GM11168 (cell line): ENCODE data around the gene SLC15A3.
"Not testable (repeated sequence)": the region's sequence is repeated elsewhere in the genome, so short reads cannot be mapped to it uniquely, and the experiment has no call there.

ENCODE experiments used
- in situ Hi-C: fragments of 300-500 bp; cut with MboI; formaldehyde crosslinking; loops from one replicate; pipeline ENCODE4 v1.12.0; 2022; ENCODE audit warnings: low sequenced_read_pairs; ENCODE audit not compliant: unreplicated experiment

SLC15A3 gene

GRCh38 chr11:60977836-60978235 lies 25.9 kb upstream of the SLC15A3 start:
- in situ Hi-C loops, result no loop called here

GRCh38 chr11:60977224-60977623 lies 25.2 kb upstream of the SLC15A3 start:
- in situ Hi-C loops, result no loop called here

- in situ Hi-C loops, result no loop called here
These were observed 22.8 kb upstream of the SLC15A3 start for GRCh38 chr11:60974726-60975125.

- in situ Hi-C loops, result not testable (repeated sequence)
These were observed 22.3 kb upstream of the SLC15A3 start for GRCh38 chr11:60974316-60974715.

DNA sequence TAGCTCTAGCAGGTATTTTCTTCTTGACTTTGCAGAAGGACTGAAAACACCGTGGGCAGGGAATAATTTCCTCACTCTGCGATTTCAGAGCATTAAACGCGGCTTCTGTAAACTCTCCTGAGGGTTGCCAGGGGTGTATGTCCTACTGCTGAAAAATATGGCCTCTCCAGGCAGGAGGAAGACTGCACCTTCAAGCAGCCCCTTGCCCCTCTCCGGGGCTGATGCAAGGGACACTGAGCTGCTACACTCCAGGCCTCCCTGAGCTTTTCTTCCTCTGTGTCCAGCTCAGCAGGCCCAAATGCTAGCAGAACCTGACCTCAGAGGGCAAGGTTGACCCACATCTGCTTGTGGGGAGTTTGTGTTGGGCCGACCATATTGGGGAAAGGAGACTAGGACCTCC lies 21.7 kb upstream of the SLC15A3 start:
- in situ Hi-C loops, result no loop called here

DNA sequence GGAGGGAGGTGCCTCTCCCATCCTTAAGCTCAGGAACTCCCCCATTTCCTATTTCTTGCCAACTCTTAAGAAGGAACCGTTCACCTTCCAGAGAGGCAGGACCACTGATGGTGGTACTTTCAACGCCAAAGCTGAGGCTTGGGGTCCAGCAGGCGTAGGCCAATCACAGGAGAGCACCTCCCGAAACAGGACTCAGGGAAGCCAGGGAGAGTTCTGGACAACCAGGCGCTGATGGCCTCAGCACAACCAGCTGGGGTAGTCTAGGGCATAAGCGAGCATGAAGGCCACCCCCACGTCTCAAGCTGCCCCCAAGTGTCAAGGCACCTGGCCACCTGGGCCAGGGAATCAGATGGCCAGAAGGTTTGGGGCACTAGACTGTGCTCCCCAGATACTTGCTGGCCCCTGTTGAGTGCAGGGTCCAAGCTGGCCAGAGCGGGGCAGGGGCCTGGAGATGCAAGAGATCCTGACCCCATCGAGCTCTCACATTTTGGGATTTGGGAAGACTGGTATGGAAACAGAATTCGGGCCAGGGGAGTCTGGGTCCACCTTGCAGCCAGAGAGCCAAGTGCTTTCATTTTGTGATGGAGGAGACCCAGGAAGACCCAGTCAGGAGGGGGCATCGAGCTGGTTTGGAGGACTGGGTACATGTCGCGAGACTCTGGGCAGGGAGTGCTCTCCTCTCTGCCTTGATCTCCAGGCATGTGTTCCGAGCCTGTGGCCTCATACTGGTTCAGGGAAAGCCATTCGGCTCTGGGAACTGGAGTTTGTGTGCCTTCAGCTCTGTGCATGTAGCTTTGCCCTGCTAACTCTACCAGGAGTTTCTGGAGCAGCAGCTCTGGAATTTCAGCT lies 20.4 kb upstream of the SLC15A3 start:
- in situ Hi-C loops, result no loop called here

- in situ Hi-C loops, result no loop called here
These were observed 19.5 kb upstream of the SLC15A3 start, which contains the start of gene CD6 for GRCh38 chr11:60971520-60971919. CD6 (plus strand) TSS chr11:60971680; CDS start chr11:60971866, 186 bp downstream.

GRCh38 chr11:60970890-60971289 lies 18.9 kb upstream of the SLC15A3 start:
- in situ Hi-C loops, result no loop called here

GRCh38 chr11:60970369-60970774 lies 18.4 kb upstream of the SLC15A3 start:
- in situ Hi-C loops, result no loop called here

GRCh38 chr11:60968223-60968622 lies 16.2 kb upstream of the SLC15A3 start:
- in situ Hi-C loops, result loop anchor here (5.0 kb wide), 1 partner anchor 159 kb away; no protein-coding TSS in a partner anchor

GRCh38 chr11:60966890-60967289 lies 14.9 kb upstream of the SLC15A3 start:
- in situ Hi-C loops, result loop anchor here (5.0 kb wide), 1 partner anchor 160 kb away; no protein-coding TSS in a partner anchor

- in situ Hi-C loops, result loop anchor here (5.0 kb wide), 1 partner anchor 162 kb away; no protein-coding TSS in a partner anchor
These were observed 12.8 kb upstream of the SLC15A3 start for GRCh38 chr11:60964801-60965200.

DNA sequence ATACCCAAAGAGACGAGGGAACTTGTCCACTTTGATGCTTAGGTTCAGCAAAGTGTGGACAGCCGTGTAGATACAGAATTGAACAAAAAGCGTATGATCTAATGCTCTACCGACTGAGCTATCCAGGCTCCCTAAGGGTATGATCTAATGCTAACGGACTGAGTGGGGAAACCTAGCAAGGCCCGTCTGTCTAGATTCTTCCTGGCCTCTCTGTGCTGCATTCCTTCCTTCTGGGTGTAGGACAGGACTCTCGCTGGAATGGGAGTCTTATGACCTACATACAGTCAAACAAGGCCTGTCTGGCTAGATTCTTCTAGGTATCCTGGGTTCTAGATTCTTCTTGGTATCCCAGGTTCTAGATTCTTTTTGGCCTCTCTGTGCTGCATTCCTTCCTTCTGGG lies 8.4 kb upstream of the SLC15A3 start:
- in situ Hi-C loops, result no loop called here

- in situ Hi-C loops, result no loop called here
These were observed 7.5 kb upstream of the SLC15A3 start for GRCh38 chr11:60959431-60959830.

DNA sequence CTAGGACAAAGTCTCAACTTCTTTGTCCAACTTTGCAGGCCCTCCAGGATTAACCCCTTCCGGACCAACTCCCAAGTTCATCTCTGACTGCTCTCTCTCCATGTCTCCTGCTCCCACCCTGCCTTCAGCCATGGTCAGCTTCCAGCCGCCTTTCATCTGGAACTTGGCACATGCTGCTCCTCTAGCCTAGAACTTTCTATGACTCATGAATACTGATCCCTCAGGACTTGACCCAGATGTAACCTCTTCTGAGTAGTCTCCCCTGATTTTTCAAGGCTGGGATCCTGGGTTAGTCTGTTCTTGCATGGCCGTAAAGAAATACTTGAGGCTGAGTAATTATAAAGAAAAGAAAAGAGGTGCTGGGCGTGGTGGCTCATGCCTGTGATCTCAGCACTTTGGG lies 5.2 kb upstream of the SLC15A3 start:
- in situ Hi-C loops, result no loop called here

DNA sequence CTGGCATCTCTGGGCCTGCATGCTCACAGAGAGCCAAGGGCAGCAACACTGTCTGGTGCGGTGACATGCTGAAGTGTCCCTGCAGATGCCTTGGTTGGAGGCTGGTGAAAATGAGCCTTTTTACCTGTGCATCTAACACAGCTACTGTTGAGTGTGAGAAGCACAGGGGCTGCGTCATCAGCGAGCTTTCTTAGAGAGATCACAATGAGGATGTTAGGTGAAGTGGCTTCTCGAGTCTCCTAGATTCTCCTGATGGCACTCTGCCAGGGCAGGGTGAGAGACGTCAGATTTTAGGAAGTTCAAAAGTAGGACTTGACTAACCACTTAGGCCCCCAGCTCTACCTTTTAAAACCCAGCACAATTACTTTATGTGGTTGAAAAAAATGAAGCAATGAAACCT lies 3.6 kb upstream of the SLC15A3 start:
- in situ Hi-C loops, result no loop called here

- in situ Hi-C loops, result no loop called here
These were observed 2.4 kb upstream of the SLC15A3 start for GRCh38 chr11:60954421-60954820.

DNA sequence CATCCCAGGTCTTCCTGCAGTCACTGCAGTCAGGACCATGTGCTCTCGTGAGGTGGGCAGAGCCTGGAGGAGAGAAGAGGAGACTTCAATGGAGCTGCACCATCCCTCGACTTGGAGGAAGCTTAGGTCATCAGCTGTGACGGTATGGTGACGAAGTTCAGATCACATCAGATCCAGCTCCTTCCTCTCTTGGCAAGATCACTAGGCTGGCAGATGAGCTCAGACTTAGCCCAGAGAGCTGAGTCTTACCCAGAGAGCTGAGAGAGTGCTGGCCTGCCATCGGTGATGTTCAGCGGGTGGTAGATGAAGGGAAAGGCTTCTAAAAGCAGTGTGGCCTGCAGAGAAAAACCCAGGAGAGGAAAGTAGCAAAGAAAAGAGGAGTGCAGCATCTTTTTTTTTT lies 1.8 kb upstream of the SLC15A3 start:
- in situ Hi-C loops, result no loop called here

- in situ Hi-C loops, result no loop called here
These were observed 780 bp upstream of the SLC15A3 start for GRCh38 chr11:60952742-60953170.

DNA sequence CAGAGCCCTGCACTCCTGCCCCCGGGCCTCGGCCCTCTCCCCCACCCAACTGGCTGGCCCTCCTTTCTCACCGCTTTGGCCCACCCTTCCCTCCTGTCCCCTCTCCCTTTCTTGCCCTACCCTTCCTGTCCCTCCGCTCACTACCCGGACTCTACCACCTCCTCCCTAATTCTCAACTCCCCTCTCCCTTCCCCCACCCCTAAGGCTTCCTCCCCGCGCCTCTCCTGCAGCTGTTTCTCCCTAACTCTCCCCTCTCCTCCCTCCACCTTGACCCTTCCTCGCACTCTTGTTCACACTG lies 421 bp downstream of the SLC15A3 start:
- in situ Hi-C loops, result no loop called here

- in situ Hi-C loops, result no loop called here
These were observed 907 bp downstream of the SLC15A3 start for GRCh38 chr11:60950933-60951605.

DNA sequence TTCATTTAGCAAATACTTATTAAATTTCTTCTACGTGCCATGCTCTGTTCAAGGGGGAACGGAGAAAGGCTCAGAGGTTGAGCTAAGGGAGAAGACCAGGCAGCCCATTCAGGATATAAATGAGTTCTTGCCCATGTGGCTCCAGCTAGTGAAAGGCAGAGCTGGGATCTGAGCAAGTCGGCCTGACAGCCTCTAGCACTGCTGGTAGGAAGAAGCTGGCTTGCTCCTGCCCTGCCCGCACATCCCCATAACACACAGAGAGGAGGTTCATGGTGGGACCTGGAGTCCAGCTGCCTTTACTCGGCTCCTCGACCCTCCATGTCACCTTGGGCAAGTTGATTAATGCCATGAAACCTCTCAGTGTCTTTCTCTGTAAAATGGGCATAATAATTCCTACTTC lies 2.0 kb downstream of the SLC15A3 start:
- in situ Hi-C loops, result no loop called here
